WTC11 (cell line): Measurements from ENCODE around the gene TOP2B.

ENCODE experiments used
- NR2C2 ChIP-seq: sonication (generic); formaldehyde crosslinking; IDR thresholded peaks from 2 replicates; pipeline ENCODE4 v1.8.0; 2022; ENCODE audit warnings: mild to moderate bottlenecking, missing genetic modification reagents
- TF ChIP-seq, protein P1 (sequence below): sonication (generic); formaldehyde crosslinking; IDR thresholded peaks from 2 replicates; pipeline ENCODE4 v1.8.0; 2022; ENCODE audit warnings: mild to moderate bottlenecking, missing genetic modification reagents

- TF ChIP-seq, protein P1, sequence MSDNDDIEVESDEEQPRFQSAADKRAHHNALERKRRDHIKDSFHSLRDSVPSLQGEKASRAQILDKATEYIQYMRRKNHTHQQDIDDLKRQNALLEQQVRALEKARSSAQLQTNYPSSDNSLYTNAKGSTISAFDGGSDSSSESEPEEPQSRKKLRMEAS (CRISPR knock-in tag) = no peak
- TF ChIP-seq NR2C2 (CRISPR knock-in tag) = no peak
Observed at GRCh38 chr3:25663347-25663868, 1.3 kb downstream of the TOP2B start.
